Measurements from ENCODE around the gene MAP4K3.
"Not testable (repeated sequence)": the region's sequence is repeated elsewhere in the genome, so short reads cannot be mapped to it uniquely, and the experiment has no call there.

The MAP4K3 gene

GRCh38 chr2:39407516-39408296, 29.4 kb downstream of the MAP4K3 start:
- DNase-seq = no peak

GRCh38 chr2:39405364-39405763, 31.7 kb downstream of the MAP4K3 start:
- no peak for DNase-seq

- DNase-seq = no peak
Observed at GRCh38 chr2:39403311-39403710, 33.8 kb downstream of the MAP4K3 start.

GRCh38 chr2:39401319-39401718, 35.8 kb downstream of the MAP4K3 start:
- DNase-seq = no peak

GRCh38 chr2:39399570-39399969, 37.5 kb downstream of the MAP4K3 start:
- no peak for DNase-seq

GRCh38 chr2:39395313-39395712, 41.8 kb downstream of the MAP4K3 start:
- no peak for DNase-seq

GRCh38 chr2:39394516-39394961, 42.5 kb downstream of the MAP4K3 start:
- DNase-seq = no peak

GRCh38 chr2:39392672-39393071, 44.4 kb downstream of the MAP4K3 start:
- DNase-seq = no peak

GRCh38 chr2:39390216-39390615, 46.9 kb downstream of the MAP4K3 start:
- DNase-seq = no peak

- DNase-seq = no peak
Observed at GRCh38 chr2:39386064-39386463, 51.0 kb downstream of the MAP4K3 start.

- no peak for DNase-seq
Observed at GRCh38 chr2:39385172-39385571, 51.9 kb downstream of the MAP4K3 start.

- DNase-seq = not testable (repeated sequence)
Observed at GRCh38 chr2:39384071-39384470, 53.0 kb downstream of the MAP4K3 start.

GRCh38 chr2:39383146-39383545, 53.9 kb downstream of the MAP4K3 start:
- DNase-seq = no peak

GRCh38 chr2:39381653-39382052, 55.4 kb downstream of the MAP4K3 start:
- DNase-seq = no peak

GRCh38 chr2:39380525-39381150, 56.4 kb downstream of the MAP4K3 start:
- peak; percentile 58 for DNase-seq

GRCh38 chr2:39379643-39380524, 57.2 kb downstream of the MAP4K3 start:
- no peak for DNase-seq

- DNase-seq = no peak
Observed at GRCh38 chr2:39378968-39379367, 58.1 kb downstream of the MAP4K3 start.

- DNase-seq = no peak
Observed at GRCh38 chr2:39377226-39377939, 59.7 kb downstream of the MAP4K3 start.

GRCh38 chr2:39375917-39376316, 61.2 kb downstream of the MAP4K3 start:
- DNase-seq = no peak

GRCh38 chr2:39373181-39373802, 63.8 kb downstream of the MAP4K3 start:
- no peak for DNase-seq

GRCh38 chr2:39370101-39370500, 67.0 kb downstream of the MAP4K3 start:
- no peak for DNase-seq

- no peak for DNase-seq
Observed at GRCh38 chr2:39368846-39369245, 68.2 kb downstream of the MAP4K3 start.

Measured in NCI-H1048 (cell line).